SH-SY5Y (cell line): ENCODE results near the gene AATK.

Experiments used
- GATA2 ChIP-seq: IDR thresholded peaks from 2 replicates; pipeline ENCODE4 v1.6.1; 2011; ENCODE audit warnings: mild to moderate bottlenecking, low read depth, low read length
- GATA3 ChIP-seq: IDR thresholded peaks from 2 replicates; pipeline ENCODE4 v1.6.1; 2011; ENCODE audit warnings: low read depth, mild to moderate bottlenecking, low read length, moderate library complexity

Gene AATK

GRCh38 chr17:81166033-81166492 lies at the start of gene AATK:
AATK (minus strand) TSS chr17:81166221; CDS start chr17:81165992, 229 bp downstream.
- TF ChIP-seq GATA3 (no peak), GATA2 (no peak)

- TF ChIP-seq GATA2 (no peak), GATA3 (no peak)
Measured at GRCh38 chr17:81213978-81214377, 48.0 kb upstream of the AATK start.

GRCh38 chr17:81212365-81212764 lies 46.3 kb upstream of the AATK start:
- TF ChIP-seq GATA3, result no peak
- TF ChIP-seq GATA2, result no peak

- TF ChIP-seq GATA2 (no peak), GATA3 (no peak)
Measured at GRCh38 chr17:81210868-81211267, 44.8 kb upstream of the AATK start.

GRCh38 chr17:81210466-81210865 lies 44.4 kb upstream of the AATK start:
- no peak for TF ChIP-seq GATA3
- TF ChIP-seq GATA2, result no peak

GRCh38 chr17:81209141-81209540 lies 43.1 kb upstream of the AATK start:
- TF ChIP-seq GATA3 (no peak), GATA2 (no peak)

GRCh38 chr17:81208651-81209050 lies 42.6 kb upstream of the AATK start:
- no peak for TF ChIP-seq GATA2
- no peak for TF ChIP-seq GATA3

- TF ChIP-seq GATA2 (no peak), GATA3 (no peak)
Measured at GRCh38 chr17:81207610-81208581, 41.9 kb upstream of the AATK start.

- TF ChIP-seq GATA3 (no peak), GATA2 (no peak)
Measured at GRCh38 chr17:81206657-81207056, 40.6 kb upstream of the AATK start.

- no peak for TF ChIP-seq GATA3
- no peak for TF ChIP-seq GATA2
Measured at GRCh38 chr17:81206166-81206565, 40.1 kb upstream of the AATK start.

- no peak for TF ChIP-seq GATA2
- TF ChIP-seq GATA3, result no peak
Measured at GRCh38 chr17:81204578-81204977, 38.6 kb upstream of the AATK start.

- no peak for TF ChIP-seq GATA2
- no peak for TF ChIP-seq GATA3
Measured at GRCh38 chr17:81203136-81203535, 37.1 kb upstream of the AATK start.

- no peak for TF ChIP-seq GATA3
- TF ChIP-seq GATA2, result no peak
Measured at GRCh38 chr17:81202318-81202717, 36.3 kb upstream of the AATK start.

GRCh38 chr17:81200695-81201580 lies 34.9 kb upstream of the AATK start:
- TF ChIP-seq GATA2 (peak; percentile 35; the same call in 1 of the 2 replicates), GATA3 (no peak)
